ENCODE data around the gene DPF3. TPM values are rescaled to one million over a fixed set of nuclear protein-coding genes. Genes with fewer than 3 reads are reported as not detected.

The DPF3 gene
- total RNA-seq, 4 donors from 2014 or later = 16.7 to 27.8 (median 20.3) TPM

DNA sequence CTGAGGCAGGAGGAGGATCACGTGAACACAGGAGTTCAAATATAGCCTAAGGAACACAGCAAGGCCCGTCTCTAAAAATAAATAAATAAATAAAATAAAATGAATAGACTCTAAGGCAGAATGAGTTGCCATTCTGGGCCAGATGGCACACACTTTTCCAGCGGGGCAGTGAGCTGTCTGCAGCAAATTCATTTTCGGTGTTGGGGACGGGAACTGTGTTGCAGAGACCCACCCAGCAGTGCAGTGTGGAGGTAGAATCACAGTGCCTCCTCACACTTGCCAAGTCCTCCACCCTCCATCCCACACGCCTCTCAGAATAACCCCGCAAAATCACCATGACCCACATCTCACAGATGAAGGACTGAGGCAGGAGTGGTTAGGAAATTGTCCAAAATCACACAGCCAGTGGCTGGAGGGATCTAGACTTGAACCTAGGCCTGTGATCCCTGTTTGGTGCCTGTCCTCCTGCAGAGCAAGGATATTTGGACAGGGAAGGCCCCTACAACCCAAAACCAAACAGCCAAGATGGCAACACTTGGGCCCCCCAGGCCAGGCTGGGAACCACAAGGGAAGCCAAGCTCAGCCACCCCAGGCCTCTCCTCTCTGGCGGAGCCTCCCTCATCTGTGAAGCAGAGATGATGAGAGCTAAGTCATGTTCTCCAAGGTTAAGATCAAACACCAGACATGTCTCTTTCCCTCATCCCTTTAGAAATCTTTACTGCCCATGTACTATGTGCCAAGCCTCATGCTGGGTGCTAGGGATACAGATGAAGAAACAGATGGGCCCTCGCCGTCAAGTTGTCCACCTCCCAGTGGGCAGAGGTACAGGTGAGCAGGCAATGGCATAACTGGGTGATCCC is 152.7 kb downstream of the DPF3 start:
- no peak for ATAC-seq
- no peak for TF ChIP-seq POLR2A (IDR thresholded peaks at IDR 0.05)
- TF ChIP-seq, protein P1, sequence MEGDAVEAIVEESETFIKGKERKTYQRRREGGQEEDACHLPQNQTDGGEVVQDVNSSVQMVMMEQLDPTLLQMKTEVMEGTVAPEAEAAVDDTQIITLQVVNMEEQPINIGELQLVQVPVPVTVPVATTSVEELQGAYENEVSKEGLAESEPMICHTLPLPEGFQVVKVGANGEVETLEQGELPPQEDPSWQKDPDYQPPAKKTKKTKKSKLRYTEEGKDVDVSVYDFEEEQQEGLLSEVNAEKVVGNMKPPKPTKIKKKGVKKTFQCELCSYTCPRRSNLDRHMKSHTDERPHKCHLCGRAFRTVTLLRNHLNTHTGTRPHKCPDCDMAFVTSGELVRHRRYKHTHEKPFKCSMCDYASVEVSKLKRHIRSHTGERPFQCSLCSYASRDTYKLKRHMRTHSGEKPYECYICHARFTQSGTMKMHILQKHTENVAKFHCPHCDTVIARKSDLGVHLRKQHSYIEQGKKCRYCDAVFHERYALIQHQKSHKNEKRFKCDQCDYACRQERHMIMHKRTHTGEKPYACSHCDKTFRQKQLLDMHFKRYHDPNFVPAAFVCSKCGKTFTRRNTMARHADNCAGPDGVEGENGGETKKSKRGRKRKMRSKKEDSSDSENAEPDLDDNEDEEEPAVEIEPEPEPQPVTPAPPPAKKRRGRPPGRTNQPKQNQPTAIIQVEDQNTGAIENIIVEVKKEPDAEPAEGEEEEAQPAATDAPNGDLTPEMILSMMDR (IDR thresholded peaks at IDR 0.05 in 4 of 5, conservative IDR thresholded peaks at IDR 0.05 in 1 of 5) = no peak
- H3K4me1 ChIP-seq = peaks cover 33 to 41% of the 10 kb centered on the region in 2 donors
- intact Hi-C loops (cut with DNase I; ENCODE audit: low total_unique reads) = no loop called here
- no peaks in the 10 kb centered on the region for H3K27me3 ChIP-seq
- H3K36me3 ChIP-seq = no peaks in the 10 kb centered on the region
- no peak overlapping the region for H3K4me3 ChIP-seq
- no peaks in the 10 kb centered on the region for H3K9me3 ChIP-seq
- in situ Hi-C loops (cut with MboI; ENCODE audit: low sequenced_read_pairs in 4 of 4) = loop anchor here in 2 of 4 donors (10.0 kb wide), 2 partner anchors 154 to 164 kb away; partner anchors contain the start of gene DPF3 (in 1 of the 2)
- H3K27ac ChIP-seq = peak overlapping the region in 1 of 4 donors; percentile 20
- no peak for DNase-seq

DNA sequence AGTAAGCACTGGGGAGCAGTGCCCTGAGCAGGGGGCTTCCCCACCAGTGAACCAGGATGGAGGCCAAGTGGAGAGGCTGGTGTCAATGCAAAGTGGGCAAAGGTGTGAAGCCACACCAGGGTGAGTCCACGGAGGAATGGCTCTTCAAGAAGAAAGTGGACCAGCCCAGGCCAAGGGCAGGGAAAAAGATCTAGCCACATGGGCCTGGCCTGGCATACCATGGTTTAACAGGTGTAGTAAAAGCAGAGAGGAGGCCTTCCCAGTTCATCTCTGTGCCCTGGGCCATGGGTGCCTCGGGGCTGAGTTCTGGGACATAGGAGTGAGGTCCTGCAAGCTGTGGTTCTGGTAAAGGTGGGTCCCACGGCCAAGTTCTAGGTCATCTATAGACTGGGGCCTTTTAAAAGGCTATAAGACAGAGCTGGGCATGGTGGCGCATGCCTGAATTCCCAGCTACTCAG is 153.4 kb downstream of the DPF3 start:
- in situ Hi-C loops (cut with MboI; ENCODE audit: low sequenced_read_pairs in 4 of 4) (loop anchor here in 2 of 4 donors (10.0 kb wide), 2 partner anchors 154 to 164 kb away; partner anchors contain the start of gene DPF3 (in 1 of the 2)), intact Hi-C loops (cut with DNase I; ENCODE audit: low total_unique reads) (no loop called here)
- H3K9me3 ChIP-seq = no peaks in the 10 kb centered on the region
- no peaks in the 10 kb centered on the region for H3K36me3 ChIP-seq
- no peaks in the 10 kb centered on the region for H3K27me3 ChIP-seq
- ATAC-seq (no peak), DNase-seq (no peak)
- no peak overlapping the region for H3K27ac ChIP-seq
- H3K4me1 ChIP-seq = peaks cover 33 to 45% of the 10 kb centered on the region in 2 donors
- no peak overlapping the region for H3K4me3 ChIP-seq
- TF ChIP-seq, protein P1 (IDR thresholded peaks at IDR 0.05 in 4 of 5, conservative IDR thresholded peaks at IDR 0.05 in 1 of 5) = no peak
- no peak for TF ChIP-seq POLR2A (IDR thresholded peaks at IDR 0.05)

DNA sequence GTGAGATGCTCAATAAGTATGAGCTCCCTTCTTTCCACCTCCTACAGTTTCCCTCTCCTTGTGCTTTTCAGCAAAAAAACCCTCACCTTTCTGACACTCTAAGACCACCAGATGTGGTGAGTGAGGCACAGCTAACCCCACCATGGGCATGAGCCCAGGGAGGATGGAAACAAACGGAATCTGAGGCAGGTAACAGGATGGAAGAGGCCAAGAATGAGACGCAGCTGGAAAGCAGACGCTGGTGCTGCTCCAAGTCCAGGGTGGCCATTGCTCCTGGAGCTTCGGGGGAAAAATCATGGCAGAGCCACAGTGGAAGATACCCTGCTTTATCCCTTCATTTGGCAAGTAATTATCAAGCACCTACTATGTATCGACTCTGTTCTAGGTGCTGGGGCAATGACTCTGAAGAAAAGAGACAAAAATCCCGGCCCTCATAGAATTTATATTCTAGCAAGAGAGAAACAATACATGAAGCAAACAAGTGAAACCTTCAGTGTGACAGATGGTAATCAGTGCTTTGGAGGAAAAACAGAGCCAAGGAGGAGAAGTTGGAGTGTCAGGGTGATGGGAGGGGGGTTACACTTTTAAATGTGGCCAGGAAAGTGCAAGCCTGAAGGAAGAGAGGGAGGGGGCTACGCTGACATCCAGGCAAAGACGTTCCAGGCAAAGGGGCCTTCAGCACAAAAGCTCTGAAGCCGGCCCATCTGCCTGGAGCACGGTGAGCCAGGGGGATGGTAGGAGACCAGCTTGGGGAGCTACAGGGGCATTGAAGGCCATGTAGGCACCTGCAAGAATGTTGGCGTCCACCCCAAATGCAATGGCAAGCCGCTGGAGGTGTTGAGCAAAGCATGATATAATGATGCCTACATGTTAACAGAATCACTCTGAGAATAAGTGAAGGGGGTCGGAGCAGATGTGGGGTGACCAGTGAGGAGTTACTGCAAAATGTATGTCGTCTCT is 154.2 kb downstream of the DPF3 start:
- H3K4me1 ChIP-seq = peaks cover 38 to 53% of the 10 kb centered on the region in 2 donors
- no peaks in the 10 kb centered on the region for H3K27me3 ChIP-seq
- in situ Hi-C loops (cut with MboI; ENCODE audit: low sequenced_read_pairs in 4 of 4) = loop anchor here in 2 of 4 donors (10.0 kb wide), 2 partner anchors 155 to 165 kb away; partner anchors contain the start of gene DPF3 (in 1 of the 2)
- no peaks in the 10 kb centered on the region for H3K9me3 ChIP-seq
- ATAC-seq = no peak
- DNase-seq = no peak
- no peak overlapping the region for H3K4me3 ChIP-seq
- no peak overlapping the region for H3K27ac ChIP-seq
- TF ChIP-seq, protein P1 (IDR thresholded peaks at IDR 0.05 in 4 of 5, conservative IDR thresholded peaks at IDR 0.05 in 1 of 5) = no peak
- TF ChIP-seq POLR2A (IDR thresholded peaks at IDR 0.05) = no peak
- intact Hi-C loops (cut with DNase I; ENCODE audit: low total_unique reads) = no loop called here
- no peaks in the 10 kb centered on the region for H3K36me3 ChIP-seq

DNA sequence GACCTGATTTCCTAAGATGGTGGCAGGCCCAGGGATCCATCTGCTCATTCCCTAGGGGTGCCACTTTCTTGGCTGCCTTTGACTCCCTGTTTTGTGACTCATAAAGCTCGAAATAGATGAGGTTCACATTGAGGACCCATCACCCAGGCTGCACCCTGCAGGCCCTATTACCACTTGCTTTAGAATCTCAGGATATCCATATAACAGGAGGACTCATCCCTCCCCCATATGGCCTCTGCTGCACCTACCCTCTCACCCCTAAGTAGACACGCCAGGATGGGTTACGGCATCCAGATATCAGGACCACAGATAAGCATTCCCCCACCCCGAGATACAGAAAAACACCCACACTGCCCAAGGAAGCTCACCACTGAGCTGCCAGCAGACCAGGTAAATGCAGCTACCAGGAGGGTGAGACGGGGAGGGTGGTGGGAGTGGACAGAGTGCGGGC is 155.7 kb downstream of the DPF3 start:
- intact Hi-C loops (cut with DNase I; ENCODE audit: low total_unique reads) = no loop called here
- no peak for DNase-seq
- peaks cover 38 to 53% of the 10 kb centered on the region in 2 donors for H3K4me1 ChIP-seq

More for the DNA sequence above, 155.7 kb downstream of the DPF3 start:
- Histone ChIP-seq H3K27me3 (no peaks in the 10 kb centered on the region), H3K9me3 (no peaks in the 10 kb centered on the region), H3K4me3 (no peak overlapping the region), H3K27ac (peak overlapping the region in 2 of 4 donors; percentile 26 to 61), H3K36me3 (no peaks in the 10 kb centered on the region)
- ATAC-seq = peak in 1 of 2 donors; percentile 50
- no peak for TF ChIP-seq POLR2A (IDR thresholded peaks at IDR 0.05)
- TF ChIP-seq, protein P1 (IDR thresholded peaks at IDR 0.05 in 4 of 5, conservative IDR thresholded peaks at IDR 0.05 in 1 of 5) = no peak
- in situ Hi-C loops (cut with MboI; ENCODE audit: low sequenced_read_pairs in 4 of 4) = no loop called here

Measured in gastrocnemius medialis (tissue), 4 donors.